Measurements from ENCODE around the gene NTSR2. TPM values are rescaled to one million over a fixed set of nuclear protein-coding genes. Genes with fewer than 3 reads are reported as not detected.

NTSR2 gene
- total RNA-seq, 4 donors from 2014 or later, result 0.87 to 4.2 (median 2.1) TPM; not detected in 1

DNA sequence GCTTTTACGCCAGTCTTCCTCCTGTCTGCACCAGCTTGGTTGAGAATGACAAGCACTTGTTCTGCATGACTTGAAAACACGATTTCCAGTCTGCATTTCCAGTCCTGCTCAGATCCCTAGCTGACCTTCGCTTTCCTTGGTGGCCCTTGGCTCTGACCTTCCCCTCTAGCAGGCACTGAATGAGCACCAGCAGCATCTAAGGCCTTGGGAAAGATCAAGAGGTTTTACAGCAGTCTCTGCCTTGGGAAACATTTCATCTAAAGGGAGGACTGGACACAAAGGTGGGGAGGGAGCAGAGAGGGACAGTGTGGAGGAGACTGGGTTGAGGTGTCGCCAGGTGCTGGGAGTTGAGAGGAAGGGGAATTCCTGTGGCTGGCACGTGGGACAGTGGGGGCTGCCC is 30.5 kb downstream of the NTSR2 start:
- H3K36me3 ChIP-seq, result peaks cover 0 to 65% (median 0%) of the 10 kb centered on the region in 3 donors
- no peaks in the 10 kb centered on the region for H3K9me3 ChIP-seq
- no peak overlapping the region for H3K4me3 ChIP-seq
- H3K27ac ChIP-seq, result no peak overlapping the region
- 83 to 91% methylated on average over 5 of the region's 5 CpGs for WGBS, 2 donors
- H3K4me1 ChIP-seq, result no peaks in the 10 kb centered on the region
- no peak for DNase-seq (ENCODE audit: low spot score in 2 of 2)
- TF ChIP-seq, protein P1, sequence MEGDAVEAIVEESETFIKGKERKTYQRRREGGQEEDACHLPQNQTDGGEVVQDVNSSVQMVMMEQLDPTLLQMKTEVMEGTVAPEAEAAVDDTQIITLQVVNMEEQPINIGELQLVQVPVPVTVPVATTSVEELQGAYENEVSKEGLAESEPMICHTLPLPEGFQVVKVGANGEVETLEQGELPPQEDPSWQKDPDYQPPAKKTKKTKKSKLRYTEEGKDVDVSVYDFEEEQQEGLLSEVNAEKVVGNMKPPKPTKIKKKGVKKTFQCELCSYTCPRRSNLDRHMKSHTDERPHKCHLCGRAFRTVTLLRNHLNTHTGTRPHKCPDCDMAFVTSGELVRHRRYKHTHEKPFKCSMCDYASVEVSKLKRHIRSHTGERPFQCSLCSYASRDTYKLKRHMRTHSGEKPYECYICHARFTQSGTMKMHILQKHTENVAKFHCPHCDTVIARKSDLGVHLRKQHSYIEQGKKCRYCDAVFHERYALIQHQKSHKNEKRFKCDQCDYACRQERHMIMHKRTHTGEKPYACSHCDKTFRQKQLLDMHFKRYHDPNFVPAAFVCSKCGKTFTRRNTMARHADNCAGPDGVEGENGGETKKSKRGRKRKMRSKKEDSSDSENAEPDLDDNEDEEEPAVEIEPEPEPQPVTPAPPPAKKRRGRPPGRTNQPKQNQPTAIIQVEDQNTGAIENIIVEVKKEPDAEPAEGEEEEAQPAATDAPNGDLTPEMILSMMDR (IDR thresholded peaks at IDR 0.05), result no peak
- no peaks in the 10 kb centered on the region for H3K27me3 ChIP-seq

DNA sequence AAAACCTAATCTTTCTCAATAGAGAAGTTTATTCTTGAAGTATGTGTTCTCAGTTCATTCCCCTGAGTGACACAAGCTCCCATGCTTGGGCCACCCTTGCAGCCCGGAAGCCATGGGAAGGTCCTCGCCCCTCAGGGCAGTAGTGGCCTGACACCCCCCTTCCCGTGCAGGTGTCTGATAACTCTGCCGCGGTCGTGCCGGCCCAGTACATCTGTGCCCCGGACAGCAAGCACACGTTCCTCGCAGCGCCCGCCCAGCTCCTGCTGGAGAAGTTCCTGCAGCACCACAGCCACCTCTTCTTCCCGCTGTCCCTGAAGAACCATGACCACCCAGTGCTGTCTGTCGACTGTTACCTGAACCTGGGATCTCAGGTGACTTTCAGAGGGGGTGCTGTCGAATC is 32.4 kb downstream of the NTSR2 start:
- H3K27me3 ChIP-seq, result no peaks in the 10 kb centered on the region
- WGBS, 2 donors, result 94 to 97% methylated on average over 15 of the region's 15 CpGs
- no peak overlapping the region for H3K4me3 ChIP-seq

DNA sequence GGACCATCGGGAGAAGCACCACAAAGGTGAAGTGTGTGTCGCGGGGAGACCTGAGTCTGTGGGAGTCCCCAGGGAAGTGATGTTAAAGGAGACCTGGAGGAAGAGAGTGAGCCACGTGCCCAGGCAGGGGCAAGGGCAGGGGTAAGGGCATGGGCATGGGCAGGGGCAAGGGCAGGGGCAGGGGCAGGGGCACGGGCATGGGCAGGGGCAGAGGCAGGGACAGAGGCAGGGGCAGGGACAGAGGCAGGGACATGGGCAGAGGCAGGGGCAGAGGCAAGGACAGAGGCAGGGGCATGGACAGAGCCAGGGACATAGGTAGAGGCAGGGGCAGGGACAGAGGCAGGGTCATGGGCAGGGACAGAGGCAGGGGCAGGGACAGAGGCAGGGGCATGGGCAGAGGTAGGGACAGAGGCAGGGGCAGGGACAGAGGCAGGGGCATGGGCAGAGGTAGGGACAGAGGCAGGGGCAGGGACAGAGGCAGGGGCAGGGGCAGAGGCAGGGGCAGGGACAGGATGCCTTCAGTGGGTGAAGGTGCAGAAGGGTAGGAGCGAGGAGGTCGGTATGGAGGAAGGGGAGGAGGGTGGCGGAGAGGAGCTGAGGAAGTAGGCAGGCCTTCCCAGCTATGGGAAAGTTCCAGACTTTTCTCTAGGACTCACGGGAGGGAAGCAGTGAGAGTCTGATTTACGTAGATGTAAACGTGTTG is 33.3 kb downstream of the NTSR2 start:
- DNase-seq (ENCODE audit: low spot score in 2 of 2), result no peak
- Histone ChIP-seq H3K4me1 (no peaks in the 10 kb centered on the region), H3K27ac (no peak overlapping the region), H3K4me3 (no peak overlapping the region), H3K36me3 (peaks cover 0 to 78% (median 0%) of the 10 kb centered on the region in 3 donors), H3K9me3 (no peaks in the 10 kb centered on the region), H3K27me3 (no peaks in the 10 kb centered on the region)
- no peak for TF ChIP-seq EP300 (IDR thresholded peaks at IDR 0.05)
- no peak for TF ChIP-seq POLR2A (IDR thresholded peaks at IDR 0.05)
- TF ChIP-seq, protein P1 (IDR thresholded peaks at IDR 0.05), result no peak
- WGBS, 2 donors, result 70 to 80% methylated on average over 11 of the region's 11 CpGs

More for the DNA sequence above, 32.4 kb downstream of the NTSR2 start:
- H3K9me3 ChIP-seq, result no peaks in the 10 kb centered on the region
- H3K27ac ChIP-seq, result no peak overlapping the region
- no peak for TF ChIP-seq POLR2A (IDR thresholded peaks at IDR 0.05)
- no peak for TF ChIP-seq EP300 (IDR thresholded peaks at IDR 0.05)
- TF ChIP-seq, protein P1 (IDR thresholded peaks at IDR 0.05), result no peak
- peaks cover 0 to 74% (median 0%) of the 10 kb centered on the region in 3 donors for H3K36me3 ChIP-seq
- DNase-seq (ENCODE audit: low spot score in 2 of 2), result no peak
- H3K4me1 ChIP-seq, result no peaks in the 10 kb centered on the region

DNA sequence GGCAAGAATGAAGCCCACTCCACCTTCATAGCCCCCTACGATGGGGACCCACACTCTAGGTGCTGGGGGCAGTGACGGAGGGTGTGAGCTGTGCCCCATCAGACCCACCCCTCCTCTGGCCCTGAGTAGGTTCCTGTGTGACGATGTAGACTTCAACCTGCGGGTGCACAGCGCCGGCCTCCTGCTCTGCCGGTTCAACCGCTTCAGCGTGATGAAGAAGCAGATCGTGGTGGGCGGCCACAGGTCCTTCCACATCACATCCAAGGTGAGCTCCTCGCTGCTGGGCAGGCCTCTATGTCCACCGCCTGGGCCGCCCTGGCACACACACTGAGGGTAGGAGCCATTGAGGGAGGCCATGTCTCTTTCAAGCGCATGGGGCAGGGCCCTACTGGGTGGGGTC is 34.9 kb downstream of the NTSR2 start:
- Histone ChIP-seq H3K36me3 (peaks cover 0 to 84% (median 0%) of the 10 kb centered on the region in 3 donors), H3K27ac (no peak overlapping the region), H3K4me1 (no peaks in the 10 kb centered on the region), H3K4me3 (no peak overlapping the region), H3K27me3 (no peaks in the 10 kb centered on the region), H3K9me3 (no peaks in the 10 kb centered on the region)
- no peak for DNase-seq (ENCODE audit: low spot score in 2 of 2)
- WGBS, 2 donors, result 92 to 94% methylated on average over 10 to 13 of the region's 15 CpGs
- TF ChIP-seq EP300 (IDR thresholded peaks at IDR 0.05), result no peak
- no peak for TF ChIP-seq POLR2A (IDR thresholded peaks at IDR 0.05)
- TF ChIP-seq, protein P1 (IDR thresholded peaks at IDR 0.05), result no peak

DNA sequence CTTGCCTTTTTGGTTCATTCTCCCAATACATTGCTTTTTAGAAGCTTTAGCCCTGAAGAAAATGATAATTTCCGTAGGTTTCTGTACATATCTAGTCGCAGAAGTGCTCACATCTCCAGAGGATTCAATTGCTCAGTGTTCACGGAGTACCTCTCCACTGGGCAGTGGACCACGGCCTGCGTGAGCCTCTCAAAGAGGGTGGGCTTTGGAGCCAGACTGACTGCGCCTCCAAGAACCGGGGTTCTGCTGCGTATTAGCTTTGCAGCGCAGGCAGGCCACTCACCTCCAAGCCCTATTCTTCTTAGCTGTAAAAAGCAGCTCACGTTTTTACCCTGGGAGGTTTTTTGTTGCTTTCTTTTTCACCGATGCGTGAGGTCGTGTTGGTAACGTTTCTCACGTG is 35.4 kb downstream of the NTSR2 start:
- WGBS, 2 donors, result 89 to 90% methylated on average over 15 of the region's 15 CpGs
- Histone ChIP-seq H3K36me3 (peaks cover 0 to 84% (median 0%) of the 10 kb centered on the region in 3 donors), H3K27ac (no peak overlapping the region), H3K4me3 (no peak overlapping the region), H3K4me1 (no peaks in the 10 kb centered on the region), H3K9me3 (no peaks in the 10 kb centered on the region), H3K27me3 (no peaks in the 10 kb centered on the region)
- no peak for DNase-seq (ENCODE audit: low spot score in 2 of 2)
- TF ChIP-seq POLR2A (IDR thresholded peaks at IDR 0.05), result no peak

All from tibial nerve (tissue), 4 donors.